HL-60 (cell line): ENCODE results near the gene DNMT3A.

ENCODE experiments used
- DNase-seq, 2 experiments: peaks; one replicate each; pipeline ENCODE4 v3.0.0-alpha.2; 2010 to 2020; ENCODE audit warnings: low read depth in 1 of 2, low spot score in 1 of 2
- H3K27ac ChIP-seq: fragments of 250-450 bp; sonication (Bioruptor Pico); replicated peaks from 2 replicates; pipeline ENCODE4 v1.5.1; 2020; ENCODE audit warnings: mild to moderate bottlenecking, moderate library complexity
- H3K27me3 ChIP-seq: fragments of 250-450 bp; sonication (Bioruptor Pico); 2 replicates; pipeline ENCODE4 v1.5.1; 2021; ENCODE audit warnings: mild to moderate bottlenecking, moderate library complexity; ENCODE audit not compliant: insufficient read depth, poor library complexity, severe bottlenecking
- H3K4me3 ChIP-seq: replicated peaks from 2 replicates; pipeline ENCODE4 v1.5.1; 2011; ENCODE audit warnings: mild to moderate bottlenecking, control low read depth, low read length; ENCODE audit not compliant: insufficient read depth
- CTCF ChIP-seq: IDR thresholded peaks from one replicate; pipeline ENCODE4 v1.5.1; 2011; ENCODE audit warnings: low read length, control low read depth, inconsistent platforms; ENCODE audit not compliant: insufficient read depth
- GABPA ChIP-seq: IDR thresholded peaks from 2 replicates; pipeline ENCODE4 v1.6.1; 2012; ENCODE audit warnings: low read depth
- POLR2AphosphoS5 ChIP-seq: IDR thresholded peaks from 2 replicates; pipeline ENCODE4 v1.6.1; 2012; ENCODE audit warnings: low read depth
- REST ChIP-seq: IDR thresholded peaks from 2 replicates; pipeline ENCODE4 v1.6.1; 2012; ENCODE audit warnings: low read depth; ENCODE audit not compliant: insufficient replicate concordance
- SPI1 ChIP-seq: IDR thresholded peaks from 2 replicates; pipeline ENCODE4 v1.6.1; 2012; ENCODE audit warnings: low read depth, mild to moderate bottlenecking, borderline replicate concordance

The DNMT3A gene

GRCh38 chr2:25338401-25338800, 3.3 kb downstream of the DNMT3A start:
- TF ChIP-seq POLR2AphosphoS5 = no peak
- no peak for TF ChIP-seq CTCF
- TF ChIP-seq GABPA = no peak
- no peak for TF ChIP-seq SPI1
- no peak for TF ChIP-seq REST
- Histone ChIP-seq H3K4me3 (no peak overlapping the region), H3K27me3 (no peaks in the 10 kb centered on the region), H3K27ac (no peak overlapping the region)
- no peak for DNase-seq

GRCh38 chr2:25337891-25338290, 3.8 kb downstream of the DNMT3A start:
- no peak for TF ChIP-seq SPI1
- no peak for TF ChIP-seq REST
- no peak for TF ChIP-seq POLR2AphosphoS5
- no peak for TF ChIP-seq GABPA
- no peak for TF ChIP-seq CTCF
- no peak overlapping the region for H3K27ac ChIP-seq
- no peaks in the 10 kb centered on the region for H3K27me3 ChIP-seq
- no peak overlapping the region for H3K4me3 ChIP-seq
- DNase-seq = no peak

- no peak for TF ChIP-seq REST
- no peak for TF ChIP-seq GABPA
- no peak for TF ChIP-seq CTCF
- TF ChIP-seq POLR2AphosphoS5 = no peak
- no peak for TF ChIP-seq SPI1
- Histone ChIP-seq H3K4me3 (no peak overlapping the region), H3K27me3 (no peaks in the 10 kb centered on the region), H3K27ac (no peak overlapping the region)
- no peak for DNase-seq
These were observed 4.4 kb downstream of the DNMT3A start for GRCh38 chr2:25337276-25337675.
